CD4-positive, alpha-beta T cell treated with Interleukin-4 for 4 hours (primary cell): Measurements from ENCODE around the gene GOLGA8J.
"Not testable (repeated sequence)": the region's sequence is repeated elsewhere in the genome, so short reads cannot be mapped to it uniquely, and the experiment has no call there.

ENCODE experiments used
- DNase-seq: peaks from one replicate; pipeline ENCODE4 v3.0.0-alpha.2; 2020

GOLGA8J gene

GRCh38 chr15:30080816-30081215 lies 1.9 kb upstream of the GOLGA8J start:
- DNase-seq, result not testable (repeated sequence)

DNA sequence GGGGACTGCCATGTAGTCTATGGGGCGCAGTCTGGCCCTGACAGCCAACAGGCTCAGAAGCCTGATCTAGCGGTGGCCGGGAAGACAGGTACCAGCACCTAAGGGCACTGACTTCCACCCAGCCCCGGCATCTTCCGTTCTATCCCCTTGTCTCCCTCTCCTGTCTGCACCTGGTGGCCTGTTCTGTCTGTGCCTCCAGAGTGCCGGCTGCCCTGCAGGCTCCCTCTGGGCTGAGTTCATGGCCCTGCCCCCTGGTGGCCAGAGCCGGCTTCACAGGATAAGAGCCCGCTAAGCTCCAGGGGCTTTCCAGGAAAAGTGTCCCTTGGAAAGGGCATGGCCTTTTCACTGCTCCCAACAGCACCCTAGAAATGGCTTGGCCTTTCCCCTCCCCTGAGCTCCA lies 15.1 kb downstream of the GOLGA8J start:
- DNase-seq, result not testable (repeated sequence)

GRCh38 chr15:30102890-30103289 lies 20.1 kb downstream of the GOLGA8J start:
- DNase-seq, result not testable (repeated sequence)

DNA sequence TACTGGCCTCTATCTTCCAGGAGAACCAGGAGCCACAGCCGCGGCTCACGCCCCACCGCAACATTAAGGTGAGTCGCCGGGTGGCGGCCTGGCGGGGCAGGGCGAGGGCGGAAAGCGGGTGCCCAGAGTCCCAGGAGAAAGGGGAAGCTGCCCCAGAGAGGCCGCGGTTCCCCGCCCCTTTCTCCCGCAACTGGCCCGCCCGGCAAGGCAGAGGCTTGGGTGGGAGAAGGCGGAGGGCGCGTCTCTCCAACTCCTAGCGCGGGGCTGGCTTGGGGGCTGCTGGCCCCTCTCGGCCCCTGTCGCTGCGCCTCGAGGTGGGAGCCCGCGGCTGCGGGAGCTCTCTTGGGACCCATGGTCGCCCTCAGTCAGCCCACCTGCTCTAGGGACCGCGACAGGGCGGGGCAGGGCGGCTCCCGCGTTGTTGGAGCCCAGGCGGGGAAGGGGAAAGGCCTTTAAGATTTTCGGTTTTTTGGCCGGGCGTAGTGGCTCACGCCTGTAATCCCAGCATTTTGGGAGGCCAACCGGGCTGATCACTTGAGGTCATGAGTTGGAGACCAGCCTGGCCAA lies 21.3 kb downstream of the GOLGA8J start:
- not testable (repeated sequence) for DNase-seq

GRCh38 chr15:30110591-30110990 lies 27.8 kb downstream of the GOLGA8J start:
- not testable (repeated sequence) for DNase-seq

DNA sequence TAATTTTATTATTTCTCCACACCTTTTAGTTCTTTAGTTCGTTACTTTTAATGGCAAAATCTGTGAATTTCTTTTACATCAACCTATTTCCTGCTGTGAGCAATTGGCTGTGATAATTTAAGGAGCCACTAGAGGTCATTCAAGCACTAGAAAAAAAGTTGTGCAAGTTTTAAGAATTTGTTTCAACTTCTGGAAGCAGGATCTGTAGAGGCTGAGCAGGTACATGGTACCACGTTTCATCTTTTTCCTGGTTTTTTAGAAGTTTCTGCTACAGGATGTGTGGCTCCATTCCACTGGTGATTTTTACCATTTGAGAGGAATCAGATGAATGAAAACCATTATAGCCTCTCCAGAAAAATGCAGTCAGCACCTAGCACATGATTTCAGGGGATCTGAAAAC lies 47.3 kb downstream of the GOLGA8J start:
- DNase-seq, result not testable (repeated sequence)

GRCh38 chr15:30134751-30135150 lies 52.0 kb downstream of the GOLGA8J start, which contains the start of gene GOLGA8T:
Gene GOLGA8T (plus strand): TSS chr15:30135051. CDS start chr15:30135149, 98 bp downstream.
- DNase-seq, result not testable (repeated sequence)
